GM21528 (cell line): ENCODE measurements around the gene PPP3CA.
A peak's percentile ranks its signal among the peaks of the same experiment; 100 is the strongest.

ENCODE experiments used
- ATAC-seq: cut with Tn5 transposase; IDR thresholded peaks from one replicate; pipeline ENCODE4 v1.9.1; 2021; ENCODE audit warnings: mild to moderate bottlenecking, moderate library complexity; ENCODE audit not compliant: unreplicated experiment, low FRiP score

PPP3CA gene

DNA sequence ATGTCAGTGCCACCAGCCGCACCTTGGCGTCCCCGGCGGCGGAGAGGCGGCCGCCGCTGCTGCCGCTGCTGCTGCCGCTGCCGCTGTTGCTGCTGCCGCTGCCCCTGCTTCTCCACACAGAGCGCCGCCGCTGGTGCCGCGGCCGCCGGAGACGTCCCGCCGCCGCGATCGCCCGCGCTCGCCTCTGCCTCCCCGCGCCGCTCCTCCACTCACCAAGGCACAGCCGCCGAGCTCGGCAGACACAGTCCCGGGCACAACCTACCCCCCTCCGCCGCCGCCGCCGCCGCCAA, at the start of gene PPP3CA:
Gene PPP3CA, minus strand, starts transcription at position 260 of the 290 bp plus-strand sequence.
- peak; percentile 24 for ATAC-seq

DNA sequence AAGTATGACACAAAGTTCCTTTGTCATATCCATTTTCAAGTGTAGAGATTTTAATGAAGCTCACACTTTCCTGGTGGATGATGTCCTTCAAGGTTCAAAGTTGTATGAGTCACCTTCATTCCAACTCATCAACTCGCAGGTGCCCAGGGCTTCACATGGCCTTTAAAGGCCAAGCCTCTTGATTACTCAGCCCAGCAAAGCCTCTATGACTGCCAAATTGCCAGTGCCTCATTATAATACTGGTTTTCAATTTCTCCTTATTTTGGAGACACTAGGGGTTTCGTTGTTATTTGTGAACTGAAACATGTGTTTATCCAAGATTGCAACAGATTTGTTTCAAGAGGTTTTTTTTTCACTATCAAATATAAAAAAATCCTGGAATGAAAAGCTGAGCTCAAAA, 45.9 kb upstream of the PPP3CA start:
- no peak for ATAC-seq

DNA sequence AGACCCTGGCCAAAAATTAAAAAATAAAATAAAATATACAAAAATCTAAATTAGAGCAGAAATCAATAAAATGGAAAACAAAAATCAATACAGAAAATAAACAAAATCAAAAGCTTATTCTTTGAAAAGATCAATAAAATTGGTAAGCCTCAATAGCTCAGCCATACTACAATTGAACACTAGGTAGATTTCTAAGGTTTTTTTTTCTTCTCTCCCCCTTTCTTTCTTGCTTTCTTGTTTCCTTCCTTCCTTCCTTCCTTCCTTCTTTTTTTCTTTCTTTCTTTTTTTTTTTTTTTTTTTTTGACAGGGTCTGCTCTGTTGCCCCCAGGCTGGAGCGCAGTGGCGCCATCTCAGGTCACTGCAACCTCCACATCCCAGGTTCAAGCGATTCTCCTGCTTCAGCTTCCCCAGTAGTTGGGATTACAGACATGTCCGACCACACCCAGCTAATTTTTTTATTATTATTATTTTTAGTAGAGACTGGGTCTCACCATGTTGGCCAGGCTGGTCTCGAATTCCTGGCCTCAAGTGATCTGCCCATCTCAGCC, 23.4 kb upstream of the PPP3CA start:
- ATAC-seq, result no peak

DNA sequence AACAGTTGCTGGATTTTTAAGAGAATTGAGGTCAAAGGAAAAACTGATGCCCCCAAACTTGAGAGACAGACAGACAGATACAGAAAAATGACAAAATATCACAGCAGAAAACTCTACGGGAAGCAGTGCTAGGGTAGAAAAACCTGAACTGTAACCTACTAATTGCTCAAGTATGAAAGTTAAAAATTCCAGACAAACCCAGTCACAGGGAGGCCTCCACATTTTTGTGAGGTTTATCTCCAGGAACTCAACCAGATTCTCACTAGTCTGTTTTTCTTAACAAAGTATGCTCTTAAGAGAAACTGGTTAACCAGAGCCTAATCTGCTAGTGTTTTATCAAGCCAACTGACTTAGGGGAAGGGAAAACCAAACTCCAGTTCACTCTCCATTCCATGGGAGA, 19.9 kb upstream of the PPP3CA start:
- no peak for ATAC-seq

DNA sequence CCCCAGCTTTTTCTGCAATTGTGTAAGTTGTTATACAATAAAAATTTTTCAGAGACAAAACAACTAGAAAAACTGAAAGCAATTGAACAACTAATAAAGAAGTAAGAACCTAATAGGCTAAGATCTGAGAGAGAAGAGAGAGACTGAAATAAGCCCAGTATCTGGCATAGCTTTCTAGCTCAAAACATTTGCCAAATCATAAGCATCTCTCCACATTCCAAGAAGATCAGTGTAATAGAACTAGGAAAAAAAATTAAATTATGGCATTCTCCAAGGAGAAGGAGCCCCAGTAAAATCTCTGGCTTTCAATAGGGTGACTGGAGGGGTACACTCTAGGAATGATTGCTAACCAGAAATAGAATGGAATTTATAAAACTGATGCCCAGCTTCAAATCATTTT, 19.0 kb upstream of the PPP3CA start:
- ATAC-seq, result no peak

DNA sequence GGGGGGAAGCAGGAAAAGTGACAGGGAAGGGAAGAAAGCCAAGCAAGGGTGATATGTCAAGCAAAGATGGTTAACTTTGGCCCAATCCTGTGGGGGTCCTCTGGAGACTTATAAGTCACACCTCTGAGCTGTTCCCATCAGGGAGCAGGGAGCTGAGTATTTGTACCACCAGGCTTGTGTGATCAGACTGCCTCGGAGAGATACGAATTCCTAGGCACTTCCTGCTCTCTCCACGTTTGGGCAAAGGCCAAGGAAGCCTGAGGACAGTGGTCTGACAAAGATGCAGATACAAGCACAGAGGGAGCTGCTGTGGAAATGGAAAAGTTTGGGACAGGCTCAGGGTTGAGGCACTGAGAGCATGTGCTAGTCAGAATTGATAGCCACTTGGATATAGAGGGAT, 10.4 kb upstream of the PPP3CA start:
- no peak for ATAC-seq

DNA sequence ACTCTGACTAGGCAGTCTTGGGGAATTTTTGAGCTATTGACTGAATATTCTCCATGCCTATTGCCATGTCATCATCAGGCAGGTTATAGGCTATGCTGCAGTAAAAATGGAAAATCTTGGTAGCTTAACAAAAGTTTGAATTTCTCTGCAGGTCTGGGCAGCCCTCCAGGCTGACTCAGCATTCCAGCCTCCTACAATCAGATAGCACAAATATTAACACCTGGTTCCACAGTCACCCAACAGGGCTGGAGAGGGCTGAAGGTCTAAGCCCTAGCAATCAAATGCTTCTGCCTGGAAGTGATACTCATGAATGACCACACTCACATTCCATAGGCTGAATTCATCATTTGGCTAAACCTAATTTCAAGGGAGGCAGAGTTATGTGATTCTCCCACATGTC, 9.6 kb upstream of the PPP3CA start:
- no peak for ATAC-seq

DNA sequence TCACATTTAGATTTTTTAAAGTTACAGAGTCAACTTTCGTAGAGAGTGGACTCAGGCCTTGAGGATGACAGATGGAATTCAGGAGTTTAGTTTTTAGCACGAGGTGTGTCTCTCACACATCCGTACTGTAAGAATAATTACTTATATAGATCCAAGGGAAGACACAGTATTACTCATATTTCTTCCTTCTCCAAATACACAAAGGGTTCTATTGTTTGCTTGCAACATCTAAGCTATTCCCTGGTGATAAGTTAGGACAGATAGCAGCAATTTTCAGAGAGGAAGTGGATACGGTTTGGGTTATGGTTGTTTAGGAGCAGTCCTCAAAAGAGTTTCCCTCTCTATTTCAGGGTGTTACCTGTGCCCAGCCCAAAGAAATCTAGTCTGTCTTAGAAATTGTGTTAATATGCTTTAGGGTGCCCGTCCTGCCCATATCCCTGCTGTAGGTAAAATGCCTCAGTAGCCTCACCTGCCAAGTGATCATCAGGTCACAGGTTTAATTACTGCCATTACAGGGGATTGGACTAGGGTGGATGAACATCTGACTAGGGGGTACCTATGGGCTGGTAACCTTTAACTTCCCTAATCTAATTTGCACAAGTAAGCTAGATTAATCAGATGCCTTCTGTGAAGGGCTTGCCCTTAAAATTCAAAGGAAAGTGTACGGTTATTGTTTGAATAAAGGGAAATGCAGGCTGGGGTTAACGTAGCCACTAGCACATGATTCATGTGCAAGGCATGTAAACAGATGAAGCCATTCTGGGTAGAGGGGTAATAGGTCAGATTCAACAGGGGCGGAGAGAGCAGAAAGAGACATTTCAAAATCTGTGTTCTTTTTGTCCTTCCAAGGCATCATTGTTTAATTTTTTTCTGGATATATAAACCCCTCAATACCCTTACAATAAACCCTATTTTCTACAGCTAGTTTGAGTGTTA, 8.7 kb upstream of the PPP3CA start:
- ATAC-seq, result no peak

DNA sequence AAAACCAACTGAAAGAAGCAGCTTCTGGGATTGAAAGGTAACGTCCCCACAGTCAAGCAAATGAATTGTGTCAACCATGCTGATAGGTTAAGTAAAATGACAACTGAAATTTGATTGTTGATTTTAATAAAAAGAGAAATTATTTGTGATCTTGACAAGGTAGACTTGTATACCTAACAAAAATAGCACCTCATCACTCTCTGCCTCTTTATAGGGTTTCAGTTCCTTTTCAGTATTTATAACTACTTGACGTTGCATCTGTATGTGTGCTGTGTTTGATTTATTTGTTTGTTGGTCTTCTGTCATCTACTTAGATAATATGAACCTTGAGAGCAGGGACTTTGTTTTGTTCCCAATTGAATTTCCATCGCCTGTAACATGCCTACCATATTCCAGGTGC, 7.9 kb upstream of the PPP3CA start:
- ATAC-seq, result peak; percentile 96

DNA sequence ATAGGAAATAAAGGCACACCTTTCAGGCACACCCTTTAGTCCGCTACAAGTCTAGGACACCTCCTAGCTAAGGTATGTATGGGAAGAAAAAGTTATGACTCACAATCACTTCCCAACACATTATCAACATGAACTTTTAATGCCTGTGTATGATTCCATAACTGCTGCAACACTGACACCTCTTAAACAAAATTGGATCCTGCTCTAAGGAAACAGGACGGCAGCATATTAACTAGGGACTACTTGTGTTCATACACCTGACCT, 2.4 kb upstream of the PPP3CA start:
- no peak for ATAC-seq

DNA sequence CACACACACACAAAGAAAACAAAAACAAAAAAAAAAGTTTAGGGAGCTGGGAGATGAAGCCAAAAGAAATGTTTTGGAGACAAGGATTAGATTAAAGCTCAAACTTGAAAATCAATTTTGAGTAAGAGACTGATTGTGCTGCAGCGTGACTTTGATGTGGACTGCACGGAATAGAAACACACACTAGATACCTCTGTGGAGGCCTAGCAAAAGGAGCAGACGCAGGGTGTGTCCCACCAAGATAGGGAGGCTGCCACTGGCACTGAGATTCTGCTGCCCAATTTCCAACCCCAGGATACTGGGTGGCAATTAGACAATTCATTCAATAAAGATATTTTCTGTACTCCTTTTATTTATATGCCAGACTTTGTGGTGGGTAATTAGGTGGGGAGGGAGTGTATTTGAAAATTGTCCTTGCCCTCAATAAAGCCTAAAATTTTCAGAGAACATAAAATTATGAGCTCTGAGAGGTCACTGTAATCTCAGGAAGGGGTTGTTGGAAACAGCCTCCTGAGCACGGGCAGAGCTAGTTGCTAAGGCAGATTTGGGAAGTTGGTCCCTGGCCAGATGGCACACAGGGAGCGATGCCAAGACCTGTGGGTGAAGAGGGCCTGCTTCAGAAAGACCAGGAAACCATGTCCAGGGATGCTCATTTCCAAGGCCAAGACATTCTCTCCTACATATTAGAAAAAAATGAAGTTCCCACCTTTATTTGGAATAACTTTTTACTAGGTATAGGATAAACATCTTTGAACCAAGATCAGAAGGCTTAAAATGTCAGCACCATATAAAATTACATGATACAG, 1.9 kb upstream of the PPP3CA start:
- no peak for ATAC-seq

DNA sequence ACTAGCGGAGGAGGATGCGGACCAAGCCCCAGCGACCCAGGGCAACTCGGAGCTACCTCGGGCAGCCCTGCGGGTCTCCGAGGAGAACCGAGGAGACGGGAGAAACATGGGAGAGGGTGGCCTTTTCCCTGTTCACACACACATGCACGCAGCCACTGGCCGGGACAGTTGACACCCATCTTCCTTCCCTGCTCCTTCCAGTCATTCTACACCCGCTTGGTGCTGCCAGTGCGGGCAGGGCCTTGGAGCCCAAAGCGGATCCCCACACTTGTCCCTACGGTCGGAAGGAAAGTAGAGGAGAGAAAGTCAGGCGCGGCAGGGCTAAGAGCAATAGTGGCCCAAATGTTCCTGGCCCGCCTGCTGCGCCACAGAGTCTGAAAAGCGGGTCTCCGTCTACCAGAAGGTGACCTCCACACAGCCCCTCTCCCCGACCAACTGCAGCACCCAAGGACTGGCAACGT, 1.1 kb upstream of the PPP3CA start:
- no peak for ATAC-seq

DNA sequence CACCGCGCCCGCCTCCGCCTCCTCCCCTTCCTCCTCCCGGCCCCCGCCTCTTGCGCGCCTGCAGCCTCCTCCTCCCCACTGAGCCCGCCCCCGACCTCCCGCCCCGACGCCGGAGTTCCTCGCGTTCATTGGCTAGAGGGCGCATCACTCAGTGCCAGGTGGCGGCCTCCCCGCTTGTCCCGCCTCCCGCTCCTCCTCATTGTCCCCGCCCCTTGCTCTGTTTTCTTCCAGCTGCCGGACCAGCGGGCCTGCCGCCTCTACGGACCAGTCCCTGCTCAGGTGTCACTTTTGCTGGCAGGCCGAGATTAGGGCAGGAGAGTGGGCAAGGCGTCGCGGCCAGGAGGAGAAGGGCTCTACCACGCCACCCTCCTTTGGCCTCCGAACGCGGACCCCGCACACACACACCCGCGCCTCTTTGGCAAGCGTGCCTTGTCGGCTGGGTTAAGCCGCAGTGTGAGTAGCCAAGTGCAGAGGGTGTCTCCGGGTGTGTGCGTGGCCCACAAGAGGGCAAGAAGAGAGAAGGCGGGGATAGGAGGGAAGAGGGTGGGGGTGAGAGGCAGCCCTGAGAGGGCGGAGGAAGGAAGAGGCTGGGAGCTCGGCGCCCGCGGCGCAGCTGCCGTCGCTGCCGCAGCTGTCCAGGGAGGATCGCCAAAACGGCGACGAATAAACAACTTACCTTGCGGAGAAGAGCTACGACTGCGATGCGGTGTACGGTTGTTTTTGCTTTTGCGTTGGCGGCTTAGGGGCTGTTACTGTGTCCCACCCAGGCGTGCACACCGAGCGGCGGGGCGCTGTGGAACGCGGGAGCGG, 436 bp upstream of the PPP3CA start:
- ATAC-seq, result peak; percentile 83

DNA sequence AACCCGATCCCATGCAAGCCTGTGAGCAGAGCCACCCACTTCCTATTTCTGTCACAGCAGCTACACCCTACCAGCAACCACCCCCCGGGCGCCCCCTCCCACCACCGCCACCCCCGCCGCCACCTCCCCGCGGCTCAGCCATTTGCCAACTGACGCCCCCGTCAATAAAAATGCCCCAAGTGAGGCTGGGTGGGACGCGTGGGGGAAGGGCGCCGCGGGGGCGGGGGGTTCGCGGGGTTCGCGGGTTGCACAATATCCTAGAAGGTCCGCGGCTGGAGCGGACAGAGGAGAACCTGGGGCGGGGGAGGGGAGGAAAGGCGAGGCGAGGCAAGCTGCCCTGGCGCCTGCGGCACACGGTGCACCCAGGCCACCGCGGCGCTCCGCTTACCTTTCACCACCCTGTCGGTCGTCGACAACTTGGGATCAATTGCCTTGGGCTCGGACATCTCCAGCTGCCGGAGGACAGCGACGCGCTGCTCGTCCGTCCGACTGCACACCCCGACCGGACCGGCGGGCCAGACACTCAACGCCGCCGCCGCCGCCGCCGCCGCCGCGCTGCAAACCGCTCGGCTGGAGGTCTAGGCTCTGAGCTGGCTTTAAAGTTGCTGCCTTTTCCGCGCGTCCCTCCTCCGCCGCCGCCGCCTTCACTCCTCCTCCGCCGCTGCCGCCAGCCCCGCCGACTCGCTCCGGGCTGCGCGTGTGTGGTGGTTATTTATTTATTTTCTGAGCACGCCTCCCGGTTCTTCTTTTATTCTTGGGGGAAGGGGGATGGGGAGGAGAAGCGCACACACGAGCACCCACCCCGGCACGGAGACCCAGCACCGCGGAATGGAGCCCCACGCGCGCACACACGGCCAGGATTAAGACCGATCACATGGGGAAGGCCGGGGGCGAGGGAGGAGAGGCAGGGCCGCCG, 717 bp downstream of the PPP3CA start:
- peak; percentile 15 for ATAC-seq

DNA sequence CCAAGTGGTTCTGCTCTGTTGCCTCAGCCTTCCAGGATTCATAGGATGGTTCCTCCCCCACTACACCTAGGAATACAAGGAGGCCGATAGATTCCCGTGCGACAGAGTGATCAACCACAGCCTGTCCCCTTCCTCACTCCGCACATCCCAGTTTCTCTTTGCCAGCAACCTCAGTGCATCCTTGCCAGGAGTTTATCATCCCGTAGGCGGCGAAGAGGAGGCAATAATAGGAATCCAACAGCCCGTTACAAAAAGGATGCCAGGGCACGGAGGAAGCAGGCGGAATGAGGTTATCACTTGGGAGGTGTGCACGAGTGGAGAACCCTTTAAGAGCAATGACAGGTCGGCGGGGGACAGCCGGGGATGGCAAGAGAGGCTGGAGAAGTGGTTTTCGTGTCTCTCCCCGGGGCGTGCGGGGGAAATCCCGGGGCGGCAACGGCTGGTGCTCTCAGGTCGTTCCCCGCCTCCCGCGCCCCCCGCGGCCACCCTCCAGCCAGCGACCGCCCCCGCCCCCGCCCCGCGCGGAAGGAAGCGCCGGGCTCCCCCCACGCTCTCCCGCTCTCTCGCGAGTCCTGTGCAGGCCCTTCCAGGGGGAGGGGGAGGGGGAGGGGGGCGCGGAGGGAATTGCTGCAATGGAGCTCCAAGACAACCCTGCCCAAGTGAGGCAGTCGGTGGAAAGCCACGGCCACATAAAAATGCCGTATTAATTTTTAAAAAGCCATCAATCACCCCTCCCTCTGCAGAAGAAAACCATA, 1.6 kb downstream of the PPP3CA start:
- no peak for ATAC-seq

DNA sequence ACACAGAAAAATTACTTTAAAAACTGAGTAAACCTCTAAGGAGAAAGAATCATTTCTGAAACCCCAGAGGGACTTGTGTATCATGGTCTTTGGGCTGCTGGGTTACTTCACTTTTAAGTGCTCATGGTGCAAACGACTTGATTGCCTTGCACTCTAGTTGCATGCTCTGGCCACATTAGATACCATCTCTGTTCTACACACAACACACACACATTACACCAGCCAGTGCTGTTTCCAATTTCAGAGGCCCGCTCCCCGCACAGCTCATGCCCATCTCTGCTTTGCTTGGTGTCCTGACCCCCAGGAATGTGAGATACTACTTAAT, 2.1 kb downstream of the PPP3CA start:
- no peak for ATAC-seq

DNA sequence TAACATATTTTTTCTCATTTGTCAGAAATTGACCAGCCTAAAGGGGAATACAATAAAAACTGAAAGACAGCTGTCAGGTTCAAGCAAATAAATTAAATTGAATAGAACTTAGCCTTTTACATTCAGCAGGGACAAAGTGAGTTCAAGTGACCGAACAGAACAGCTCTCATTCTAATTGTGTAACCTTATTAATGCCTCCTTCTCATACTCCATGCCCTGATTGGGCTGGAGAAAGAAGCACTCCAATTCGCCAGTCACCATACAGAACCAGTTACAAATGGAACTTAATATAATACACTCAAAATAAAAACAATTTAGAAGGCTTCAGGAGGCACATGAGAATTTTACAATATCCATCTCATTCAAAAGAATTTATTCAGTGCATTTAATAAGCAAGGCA, 8.0 kb downstream of the PPP3CA start:
- ATAC-seq, result no peak

DNA sequence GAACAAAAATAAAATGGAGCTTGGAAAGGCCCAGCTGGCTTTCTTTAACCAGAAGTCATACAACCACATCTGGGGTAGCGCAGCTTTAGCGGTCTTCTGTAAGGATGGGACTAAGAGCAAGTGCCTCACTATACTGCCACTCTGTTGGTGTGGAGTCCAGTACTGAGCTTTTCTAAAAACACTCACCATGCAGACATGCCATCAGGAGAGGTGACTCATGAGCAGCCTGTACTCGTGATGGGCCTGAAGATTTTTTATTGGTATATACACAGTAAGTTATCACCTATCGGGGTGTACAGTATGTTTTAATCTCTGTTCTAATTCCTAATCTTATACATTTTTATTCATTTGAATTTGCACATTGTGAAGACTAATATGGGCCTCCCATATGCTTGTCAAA, 9.6 kb downstream of the PPP3CA start:
- no peak for ATAC-seq

DNA sequence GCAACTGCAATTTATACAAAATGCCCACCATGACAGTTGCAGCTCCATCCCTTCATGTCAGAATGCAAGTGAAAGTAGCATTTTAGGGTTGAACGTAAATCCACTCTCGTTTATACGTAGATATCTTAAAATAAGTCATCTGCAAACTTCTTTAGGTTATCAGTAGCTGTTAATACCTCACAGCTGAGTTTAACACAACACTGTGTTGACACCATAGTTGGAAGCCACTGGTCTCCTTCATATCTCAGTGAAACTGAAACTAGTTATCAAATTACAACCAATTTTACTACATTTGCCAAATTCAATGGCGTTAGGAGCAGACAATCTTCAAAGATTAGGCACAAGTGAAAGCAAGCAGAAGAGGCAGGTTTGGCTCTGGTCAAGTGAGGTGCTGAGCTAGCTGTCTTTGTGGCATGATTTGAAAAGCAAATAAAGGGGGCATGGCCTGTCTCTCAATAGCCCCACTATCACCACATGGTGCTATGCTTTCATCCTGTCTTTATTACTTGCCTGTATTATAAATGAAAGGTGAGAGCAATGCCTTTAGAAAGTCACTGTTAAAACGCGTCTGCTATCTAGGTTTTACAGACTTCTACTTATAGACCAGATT, 12.3 kb downstream of the PPP3CA start:
- ATAC-seq, result peak; percentile 62
